Karpas-422 (cell line): ENCODE results near the gene SLC13A4. TPM values are rescaled to one million over a fixed set of nuclear protein-coding genes. Genes with fewer than 3 reads are reported as not detected.
"Not testable (repeated sequence)": the region's sequence is repeated elsewhere in the genome, so short reads cannot be mapped to it uniquely, and the experiment has no call there.

Experiments
- DNase-seq: peaks from one replicate; pipeline ENCODE4 v3.0.0-alpha.2; 2015
- H2AFZ ChIP-seq: fragments of 200-600 bp; sonication (generic); 2 replicates; pipeline ENCODE4 v1.6.1; 2014; ENCODE audit warnings: antibody characterized with exemption, low read length, mixed read lengths
- H3K27ac ChIP-seq: fragments of 200-600 bp; sonication (generic); 2 replicates; pipeline ENCODE4 v1.5.1; 2014; ENCODE audit warnings: mild to moderate bottlenecking, low read length, moderate library complexity
- H3K27me3 ChIP-seq: fragments of 200-600 bp; sonication (generic); 2 replicates; pipeline ENCODE4 v1.6.1; 2014; ENCODE audit warnings: low read length, mixed read lengths
- H3K36me3 ChIP-seq: fragments of 200-600 bp; sonication (generic); 2 replicates; pipeline ENCODE4 v1.6.1; 2014; ENCODE audit warnings: low read length, mixed read lengths; ENCODE audit not compliant: insufficient read depth
- H3K4me1 ChIP-seq: fragments of 200-600 bp; sonication (generic); 2 replicates; pipeline ENCODE4 v1.6.1; 2014; ENCODE audit warnings: mild to moderate bottlenecking, low read length, mixed read lengths
- H3K4me2 ChIP-seq: fragments of 200-600 bp; sonication (generic); 2 replicates; pipeline ENCODE4 v1.6.1; 2014; ENCODE audit warnings: low read length, low read depth, mild to moderate bottlenecking; ENCODE audit not compliant: poor library complexity, severe bottlenecking
- H3K4me3 ChIP-seq: fragments of 200-600 bp; sonication (generic); 2 replicates; pipeline ENCODE4 v1.5.1; 2014; ENCODE audit warnings: mild to moderate bottlenecking, antibody characterized with exemption, low read length, mixed read lengths
- H3K79me2 ChIP-seq: fragments of 200-600 bp; sonication (generic); 2 replicates; pipeline ENCODE4 v1.6.1; 2014; ENCODE audit warnings: mild to moderate bottlenecking, low read length, mixed read lengths
- H3K9ac ChIP-seq: fragments of 200-600 bp; sonication (generic); 2 replicates; pipeline ENCODE4 v1.6.0; 2014; ENCODE audit warnings: low read length
- H3K9me2 ChIP-seq: fragments of 200-600 bp; sonication (generic), shearing (Covaris generic); replicated peaks from 2 replicates; pipeline ENCODE4 v1.6.0; 2014; ENCODE audit warnings: mild to moderate bottlenecking, low read length, moderate library complexity; ENCODE audit not compliant: insufficient read depth
- H3K9me3 ChIP-seq: fragments of 300-700, 200-600 bp; sonication (generic); 2 replicates; pipeline ENCODE4 v1.6.1; 2014; ENCODE audit warnings: low read length, mixed read lengths
- H4K20me1 ChIP-seq: fragments of 200-600 bp; sonication (generic); 2 replicates; pipeline ENCODE4 v1.6.1; 2014; ENCODE audit warnings: mild to moderate bottlenecking, antibody characterized with exemption, low read length, low read depth; ENCODE audit not compliant: insufficient read depth
- total RNA-seq: library from RNA; depleted of rRNA; stranded (reverse); fragments of >200 nt; shearing (Covaris generic); gene quantifications from 2 replicates; pipeline ENCODE4 v1.2.3, GENCODE V29; 2014; ENCODE audit warnings: low replicate concordance

The SLC13A4 gene
- total RNA-seq, 1 experiment from 2014 or later, result not detected

GRCh38 chr7:135744938-135745702 is 17.1 kb upstream of the SLC13A4 start:
- Histone ChIP-seq H3K4me2 (no peak overlapping the region), H3K27ac (no peak overlapping the region), H3K9me3 (no peaks in the 10 kb centered on the region), H3K79me2 (no peaks in the 10 kb centered on the region), H3K27me3 (no peaks in the 10 kb centered on the region), H3K4me3 (no peak overlapping the region), H3K4me1 (no peaks in the 10 kb centered on the region), H3K36me3 (no peaks in the 10 kb centered on the region), H3K9me2 (no peaks in the 10 kb centered on the region), H2AFZ (no peak overlapping the region), H4K20me1 (no peaks in the 10 kb centered on the region), H3K9ac (no peak overlapping the region)
- DNase-seq, result no peak

- Histone ChIP-seq H3K79me2 (no peaks in the 10 kb centered on the region), H3K4me1 (no peaks in the 10 kb centered on the region), H3K9me3 (no peaks in the 10 kb centered on the region), H4K20me1 (no peaks in the 10 kb centered on the region), H3K9ac (no peak overlapping the region), H3K4me2 (no peak overlapping the region), H3K27me3 (no peaks in the 10 kb centered on the region), H3K36me3 (no peaks in the 10 kb centered on the region), H3K4me3 (no peak overlapping the region), H3K9me2 (no peaks in the 10 kb centered on the region), H3K27ac (no peak overlapping the region), H2AFZ (no peak overlapping the region)
- no peak for DNase-seq
Measured at GRCh38 chr7:135743907-135744731, 16.1 kb upstream of the SLC13A4 start.

- no peak overlapping the region for H2AFZ ChIP-seq
- DNase-seq, result no peak
Measured at GRCh38 chr7:135742371-135742770, 14.4 kb upstream of the SLC13A4 start.

GRCh38 chr7:135741905-135742304 is 13.9 kb upstream of the SLC13A4 start:
- Histone ChIP-seq H3K4me3 (no peak overlapping the region), H3K79me2 (no peaks in the 10 kb centered on the region), H3K4me2 (no peak overlapping the region), H2AFZ (no peak overlapping the region), H3K27ac (no peak overlapping the region), H3K4me1 (no peaks in the 10 kb centered on the region), H3K9ac (no peak overlapping the region), H3K9me3 (no peaks in the 10 kb centered on the region), H4K20me1 (no peaks in the 10 kb centered on the region), H3K9me2 (no peaks in the 10 kb centered on the region), H3K27me3 (no peaks in the 10 kb centered on the region), H3K36me3 (no peaks in the 10 kb centered on the region)
- no peak for DNase-seq

More at GRCh38 chr7:135742371-135742770, 14.4 kb upstream of the SLC13A4 start:
- no peaks in the 10 kb centered on the region for H3K27me3 ChIP-seq
- no peaks in the 10 kb centered on the region for H3K36me3 ChIP-seq
- no peaks in the 10 kb centered on the region for H3K79me2 ChIP-seq
- no peaks in the 10 kb centered on the region for H3K9me2 ChIP-seq
- H3K4me1 ChIP-seq, result no peaks in the 10 kb centered on the region
- H3K27ac ChIP-seq, result no peak overlapping the region
- no peak overlapping the region for H3K4me2 ChIP-seq
- no peaks in the 10 kb centered on the region for H3K9me3 ChIP-seq
- no peaks in the 10 kb centered on the region for H4K20me1 ChIP-seq
- H3K9ac ChIP-seq, result no peak overlapping the region
- H3K4me3 ChIP-seq, result no peak overlapping the region

- Histone ChIP-seq H3K36me3 (no peaks in the 10 kb centered on the region), H3K27me3 (no peaks in the 10 kb centered on the region), H3K79me2 (no peaks in the 10 kb centered on the region), H3K4me3 (no peak overlapping the region), H3K4me1 (no peaks in the 10 kb centered on the region), H3K27ac (no peak overlapping the region), H3K9me3 (no peaks in the 10 kb centered on the region), H3K9ac (no peak overlapping the region), H4K20me1 (no peaks in the 10 kb centered on the region), H2AFZ (no peak overlapping the region), H3K9me2 (no peaks in the 10 kb centered on the region), H3K4me2 (no peak overlapping the region)
- no peak for DNase-seq
Measured at GRCh38 chr7:135740889-135741288, 12.9 kb upstream of the SLC13A4 start.

- H3K36me3 ChIP-seq, H4K20me1 ChIP-seq, H3K9me3 ChIP-seq, DNase-seq, H3K27me3 ChIP-seq, H3K79me2 ChIP-seq, H3K27ac ChIP-seq, H3K9me2 ChIP-seq, H2AFZ ChIP-seq, H3K4me2 ChIP-seq, H3K4me3 ChIP-seq, H3K9ac ChIP-seq, H3K4me1 ChIP-seq: not testable (repeated sequence)
Measured at GRCh38 chr7:135737306-135737647, 9.3 kb upstream of the SLC13A4 start.

- Histone ChIP-seq H3K4me1 (no peaks in the 10 kb centered on the region), H3K4me3 (no peak overlapping the region), H2AFZ (no peak overlapping the region), H3K36me3 (no peaks in the 10 kb centered on the region), H4K20me1 (no peaks in the 10 kb centered on the region), H3K9me2 (no peaks in the 10 kb centered on the region), H3K79me2 (no peaks in the 10 kb centered on the region), H3K27me3 (no peaks in the 10 kb centered on the region), H3K27ac (no peak overlapping the region), H3K9me3 (no peaks in the 10 kb centered on the region), H3K4me2 (no peak overlapping the region), H3K9ac (no peak overlapping the region)
- no peak for DNase-seq
Measured at GRCh38 chr7:135736586-135737305, 8.8 kb upstream of the SLC13A4 start.

- H3K27me3 ChIP-seq, result no peaks in the 10 kb centered on the region
- H3K4me2 ChIP-seq, result no peak overlapping the region
- H3K27ac ChIP-seq, result no peak overlapping the region
- no peak overlapping the region for H3K4me3 ChIP-seq
- no peaks in the 10 kb centered on the region for H3K9me2 ChIP-seq
- no peaks in the 10 kb centered on the region for H3K4me1 ChIP-seq
- H3K79me2 ChIP-seq, result no peaks in the 10 kb centered on the region
- H3K36me3 ChIP-seq, result no peaks in the 10 kb centered on the region
- H2AFZ ChIP-seq, result no peak overlapping the region
- no peak overlapping the region for H3K9ac ChIP-seq
- DNase-seq, result no peak
- no peaks in the 10 kb centered on the region for H3K9me3 ChIP-seq
- H4K20me1 ChIP-seq, result no peaks in the 10 kb centered on the region
Measured at GRCh38 chr7:135734343-135734689, 6.3 kb upstream of the SLC13A4 start.
